Muscle layer of colon (tissue), 2 donors: ENCODE results near the gene SPRR1B.

Experiments
- H3K27ac ChIP-seq: one replicate; pipeline ENCODE4 v1.7.0; 2013; ENCODE audit warnings: low read depth, mild to moderate bottlenecking, low read length, moderate library complexity
- H3K27me3 ChIP-seq, 2 donors: one replicate each; pipeline ENCODE4 v1.7.0; 2013; ENCODE audit warnings: low read length in 2 of 2, mild to moderate bottlenecking in 2 of 2; ENCODE audit not compliant: insufficient read depth in 2 of 2, control insufficient read depth in 1 of 2
- H3K36me3 ChIP-seq: one replicate; pipeline ENCODE4 v1.7.0; 2013; ENCODE audit warnings: mild to moderate bottlenecking, low read length; ENCODE audit not compliant: insufficient read depth
- H3K4me1 ChIP-seq: one replicate; pipeline ENCODE4 v1.7.0; 2013; ENCODE audit warnings: mild to moderate bottlenecking, low read length; ENCODE audit not compliant: insufficient read depth
- H3K4me3 ChIP-seq, 2 donors: one replicate each; pipeline ENCODE4 v1.7.0; 2013; ENCODE audit warnings: low read length in 2 of 2, low read depth in 1 of 2, mild to moderate bottlenecking in 1 of 2, moderate library complexity in 1 of 2
- H3K9ac ChIP-seq: one replicate; pipeline ENCODE4 v1.7.0; 2013; ENCODE audit warnings: low read length
- H3K9me3 ChIP-seq: one replicate; pipeline ENCODE4 v1.7.0; 2013; ENCODE audit warnings: mild to moderate bottlenecking, low read length
- donor health status: abdominal sarcoma.
- donor health status: Adenocarcinoma of cecum.

The SPRR1B gene

GRCh38 chr1:153030895-153031294 is at the start of gene SPRR1B:
Gene SPRR1B, plus strand, starts transcription at chr1:153031203. Its CDS starts 1,143 bp downstream, at chr1:153032346.
- Histone ChIP-seq H3K27ac (no peak within 1 kb of the TSS), H3K9me3 (no peaks in the 10 kb centered on the region), H3K4me1 (no peaks in the 10 kb centered on the region), H3K4me3 (no peak within 1 kb of the TSS), H3K36me3 (no peaks in the 10 kb centered on the region), H3K27me3 (no peaks in the 10 kb centered on the region), H3K9ac (no peak within 1 kb of the TSS)

- no peak overlapping the region for H3K4me3 ChIP-seq
- no peaks in the 10 kb centered on the region for H3K27me3 ChIP-seq
- H3K9me3 ChIP-seq = no peaks in the 10 kb centered on the region
- H3K27ac ChIP-seq = no peak overlapping the region
- H3K36me3 ChIP-seq = no peaks in the 10 kb centered on the region
- H3K4me1 ChIP-seq = no peaks in the 10 kb centered on the region
- H3K9ac ChIP-seq = no peak overlapping the region
Measured at GRCh38 chr1:152982076-152982475, 48.9 kb upstream of the SPRR1B start.

- no peaks in the 10 kb centered on the region for H3K4me1 ChIP-seq
- H3K4me3 ChIP-seq = no peak overlapping the region
- no peaks in the 10 kb centered on the region for H3K27me3 ChIP-seq
- no peaks in the 10 kb centered on the region for H3K9me3 ChIP-seq
- no peak overlapping the region for H3K9ac ChIP-seq
- H3K27ac ChIP-seq = no peak overlapping the region
- H3K36me3 ChIP-seq = no peaks in the 10 kb centered on the region
Measured at GRCh38 chr1:152983234-152983633, 47.8 kb upstream of the SPRR1B start.

- H3K27ac ChIP-seq = no peak within 1 kb of the TSS
- H3K9ac ChIP-seq = no peak within 1 kb of the TSS
- H3K36me3 ChIP-seq = no peaks in the 10 kb centered on the region
- no peaks in the 10 kb centered on the region for H3K4me1 ChIP-seq
- no peaks in the 10 kb centered on the region for H3K9me3 ChIP-seq
- no peak within 1 kb of the TSS for H3K4me3 ChIP-seq
- H3K27me3 ChIP-seq = no peaks in the 10 kb centered on the region
Measured at GRCh38 chr1:152983743-152984142, 47.3 kb upstream of the SPRR1B start, which contains the start of gene SPRR1A. Gene SPRR1A, plus strand, starts transcription at chr1:152984081. Its CDS starts 1,150 bp downstream, at chr1:152985231.

GRCh38 chr1:152986578-152986977 is 44.4 kb upstream of the SPRR1B start:
- Histone ChIP-seq H3K4me3 (no peak overlapping the region), H3K9me3 (no peaks in the 10 kb centered on the region), H3K27me3 (no peaks in the 10 kb centered on the region), H3K4me1 (no peaks in the 10 kb centered on the region), H3K9ac (no peak overlapping the region), H3K36me3 (no peaks in the 10 kb centered on the region), H3K27ac (no peak overlapping the region)

GRCh38 chr1:152993186-152993585 is 37.8 kb upstream of the SPRR1B start:
- Histone ChIP-seq H3K9me3 (no peaks in the 10 kb centered on the region), H3K27me3 (no peaks in the 10 kb centered on the region), H3K36me3 (no peaks in the 10 kb centered on the region), H3K4me3 (no peak overlapping the region), H3K27ac (no peak overlapping the region), H3K9ac (no peak overlapping the region), H3K4me1 (no peaks in the 10 kb centered on the region)

- H3K27me3 ChIP-seq = no peaks in the 10 kb centered on the region
- H3K27ac ChIP-seq = no peak overlapping the region
- H3K4me1 ChIP-seq = no peaks in the 10 kb centered on the region
- no peaks in the 10 kb centered on the region for H3K36me3 ChIP-seq
- no peaks in the 10 kb centered on the region for H3K9me3 ChIP-seq
- no peak overlapping the region for H3K9ac ChIP-seq
- H3K4me3 ChIP-seq = no peak overlapping the region
Measured at GRCh38 chr1:152995842-152996241, 35.2 kb upstream of the SPRR1B start.

- H3K36me3 ChIP-seq = no peaks in the 10 kb centered on the region
- H3K9ac ChIP-seq = no peak overlapping the region
- no peak overlapping the region for H3K27ac ChIP-seq
- no peaks in the 10 kb centered on the region for H3K9me3 ChIP-seq
- no peaks in the 10 kb centered on the region for H3K4me1 ChIP-seq
- no peaks in the 10 kb centered on the region for H3K27me3 ChIP-seq
- H3K4me3 ChIP-seq = no peak overlapping the region
Measured at GRCh38 chr1:152996633-152997400, 34.2 kb upstream of the SPRR1B start.

- Histone ChIP-seq H3K27me3 (no peaks in the 10 kb centered on the region), H3K9ac (no peak overlapping the region), H3K36me3 (no peaks in the 10 kb centered on the region), H3K4me3 (no peak overlapping the region), H3K27ac (no peak overlapping the region), H3K4me1 (no peaks in the 10 kb centered on the region), H3K9me3 (no peaks in the 10 kb centered on the region)
Measured at GRCh38 chr1:152997901-152998300, 33.1 kb upstream of the SPRR1B start.

GRCh38 chr1:152998476-152998875 is 32.5 kb upstream of the SPRR1B start:
- H3K36me3 ChIP-seq = no peaks in the 10 kb centered on the region

GRCh38 chr1:152999818-153000217 is 31.2 kb upstream of the SPRR1B start:
- Histone ChIP-seq H3K4me3 (no peak overlapping the region), H3K9me3 (no peaks in the 10 kb centered on the region), H3K36me3 (no peaks in the 10 kb centered on the region), H3K4me1 (no peaks in the 10 kb centered on the region), H3K27ac (no peak overlapping the region), H3K27me3 (no peaks in the 10 kb centered on the region), H3K9ac (no peak overlapping the region)

More at GRCh38 chr1:152998476-152998875, 32.5 kb upstream of the SPRR1B start:
- H3K9me3 ChIP-seq = no peaks in the 10 kb centered on the region
- no peak overlapping the region for H3K9ac ChIP-seq
- no peaks in the 10 kb centered on the region for H3K27me3 ChIP-seq
- H3K4me3 ChIP-seq = no peak overlapping the region
- H3K27ac ChIP-seq = no peak overlapping the region
- no peaks in the 10 kb centered on the region for H3K4me1 ChIP-seq

GRCh38 chr1:153000294-153000693 is 30.7 kb upstream of the SPRR1B start:
- Histone ChIP-seq H3K4me3 (no peak overlapping the region), H3K9ac (no peak overlapping the region), H3K36me3 (no peaks in the 10 kb centered on the region), H3K9me3 (no peaks in the 10 kb centered on the region), H3K4me1 (no peaks in the 10 kb centered on the region), H3K27me3 (no peaks in the 10 kb centered on the region), H3K27ac (no peak overlapping the region)
